Liver (tissue), 3 donors: Measurements from ENCODE around the gene PIEZO1.

ENCODE experiments used
- EGR1 ChIP-seq, 2 donors: IDR thresholded peaks; 2 replicates each; pipeline ENCODE4 v1.6.1; 2016 to 2018; ENCODE audit warnings: antibody characterized with exemption in 2 of 2, low read depth in 2 of 2
- FOXA1 ChIP-seq: IDR thresholded peaks from 2 replicates; pipeline ENCODE4 v1.6.1; 2016; ENCODE audit warnings: antibody characterized with exemption
- JUND ChIP-seq, 2 donors: IDR thresholded peaks; 2 replicates each; pipeline ENCODE4 v1.6.1; 2016; ENCODE audit warnings: antibody characterized with exemption in 2 of 2
- MAX ChIP-seq: IDR thresholded peaks from 2 replicates; pipeline ENCODE4 v1.6.1; 2016; ENCODE audit warnings: antibody characterized with exemption
- RAD21 ChIP-seq, 2 donors: IDR thresholded peaks; 2 replicates each; pipeline ENCODE4 v1.6.1; 2016; ENCODE audit warnings: antibody characterized with exemption in 2 of 2, mild to moderate bottlenecking in 2 of 2
- SP1 ChIP-seq: IDR thresholded peaks from 2 replicates; pipeline ENCODE4 v1.6.1; 2018; ENCODE audit warnings: antibody characterized with exemption, mild to moderate bottlenecking
- TAF1 ChIP-seq: conservative IDR thresholded peaks from 2 replicates; pipeline ENCODE4 v1.6.1; 2016; ENCODE audit warnings: antibody characterized with exemption, mild to moderate bottlenecking
- YY1 ChIP-seq: IDR thresholded peaks from 2 replicates; pipeline ENCODE4 v1.6.1; 2016; ENCODE audit warnings: antibody characterized with exemption, mild to moderate bottlenecking
- ZBTB33 ChIP-seq: IDR thresholded peaks from 2 replicates; pipeline ENCODE4 v1.6.1; 2016; ENCODE audit warnings: antibody characterized with exemption
- TF ChIP-seq, protein P1 (sequence below): fragments of 150-350 bp; IDR thresholded peaks from 2 replicates; pipeline ENCODE4 v1.5.1; 2017; ENCODE audit warnings: improper control_type of control experiment, low read depth, low read length; ENCODE audit not compliant: missing input control
- TF ChIP-seq, protein P2 (sequence below): IDR thresholded peaks from 2 replicates; pipeline ENCODE4 v1.6.1; 2016; ENCODE audit warnings: antibody characterized with exemption, mild to moderate bottlenecking
- TF ChIP-seq, protein P3 (sequence below): IDR thresholded peaks from 2 replicates; pipeline ENCODE4 v1.6.1; 2016; ENCODE audit warnings: antibody characterized with exemption
- donor health status: healthy.
- donor health status: healthy.

- TF ChIP-seq, protein P1, sequence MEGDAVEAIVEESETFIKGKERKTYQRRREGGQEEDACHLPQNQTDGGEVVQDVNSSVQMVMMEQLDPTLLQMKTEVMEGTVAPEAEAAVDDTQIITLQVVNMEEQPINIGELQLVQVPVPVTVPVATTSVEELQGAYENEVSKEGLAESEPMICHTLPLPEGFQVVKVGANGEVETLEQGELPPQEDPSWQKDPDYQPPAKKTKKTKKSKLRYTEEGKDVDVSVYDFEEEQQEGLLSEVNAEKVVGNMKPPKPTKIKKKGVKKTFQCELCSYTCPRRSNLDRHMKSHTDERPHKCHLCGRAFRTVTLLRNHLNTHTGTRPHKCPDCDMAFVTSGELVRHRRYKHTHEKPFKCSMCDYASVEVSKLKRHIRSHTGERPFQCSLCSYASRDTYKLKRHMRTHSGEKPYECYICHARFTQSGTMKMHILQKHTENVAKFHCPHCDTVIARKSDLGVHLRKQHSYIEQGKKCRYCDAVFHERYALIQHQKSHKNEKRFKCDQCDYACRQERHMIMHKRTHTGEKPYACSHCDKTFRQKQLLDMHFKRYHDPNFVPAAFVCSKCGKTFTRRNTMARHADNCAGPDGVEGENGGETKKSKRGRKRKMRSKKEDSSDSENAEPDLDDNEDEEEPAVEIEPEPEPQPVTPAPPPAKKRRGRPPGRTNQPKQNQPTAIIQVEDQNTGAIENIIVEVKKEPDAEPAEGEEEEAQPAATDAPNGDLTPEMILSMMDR, result no peak
- TF ChIP-seq SP1, result no peak
- no peak for TF ChIP-seq TAF1
- TF ChIP-seq YY1, result no peak
- TF ChIP-seq, protein P2, sequence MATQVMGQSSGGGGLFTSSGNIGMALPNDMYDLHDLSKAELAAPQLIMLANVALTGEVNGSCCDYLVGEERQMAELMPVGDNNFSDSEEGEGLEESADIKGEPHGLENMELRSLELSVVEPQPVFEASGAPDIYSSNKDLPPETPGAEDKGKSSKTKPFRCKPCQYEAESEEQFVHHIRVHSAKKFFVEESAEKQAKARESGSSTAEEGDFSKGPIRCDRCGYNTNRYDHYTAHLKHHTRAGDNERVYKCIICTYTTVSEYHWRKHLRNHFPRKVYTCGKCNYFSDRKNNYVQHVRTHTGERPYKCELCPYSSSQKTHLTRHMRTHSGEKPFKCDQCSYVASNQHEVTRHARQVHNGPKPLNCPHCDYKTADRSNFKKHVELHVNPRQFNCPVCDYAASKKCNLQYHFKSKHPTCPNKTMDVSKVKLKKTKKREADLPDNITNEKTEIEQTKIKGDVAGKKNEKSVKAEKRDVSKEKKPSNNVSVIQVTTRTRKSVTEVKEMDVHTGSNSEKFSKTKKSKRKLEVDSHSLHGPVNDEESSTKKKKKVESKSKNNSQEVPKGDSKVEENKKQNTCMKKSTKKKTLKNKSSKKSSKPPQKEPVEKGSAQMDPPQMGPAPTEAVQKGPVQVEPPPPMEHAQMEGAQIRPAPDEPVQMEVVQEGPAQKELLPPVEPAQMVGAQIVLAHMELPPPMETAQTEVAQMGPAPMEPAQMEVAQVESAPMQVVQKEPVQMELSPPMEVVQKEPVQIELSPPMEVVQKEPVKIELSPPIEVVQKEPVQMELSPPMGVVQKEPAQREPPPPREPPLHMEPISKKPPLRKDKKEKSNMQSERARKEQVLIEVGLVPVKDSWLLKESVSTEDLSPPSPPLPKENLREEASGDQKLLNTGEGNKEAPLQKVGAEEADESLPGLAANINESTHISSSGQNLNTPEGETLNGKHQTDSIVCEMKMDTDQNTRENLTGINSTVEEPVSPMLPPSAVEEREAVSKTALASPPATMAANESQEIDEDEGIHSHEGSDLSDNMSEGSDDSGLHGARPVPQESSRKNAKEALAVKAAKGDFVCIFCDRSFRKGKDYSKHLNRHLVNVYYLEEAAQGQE, result no peak
- no peak for TF ChIP-seq EGR1 (IDR thresholded peaks at IDR 0.05; ENCODE audit: low read depth in 2 of 2)
- no peak for TF ChIP-seq FOXA1
- TF ChIP-seq, protein P3, sequence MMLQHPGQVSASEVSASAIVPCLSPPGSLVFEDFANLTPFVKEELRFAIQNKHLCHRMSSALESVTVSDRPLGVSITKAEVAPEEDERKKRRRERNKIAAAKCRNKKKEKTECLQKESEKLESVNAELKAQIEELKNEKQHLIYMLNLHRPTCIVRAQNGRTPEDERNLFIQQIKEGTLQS, result no peak
- no peak for TF ChIP-seq MAX
- TF ChIP-seq JUND (IDR thresholded peaks at IDR 0.05), result no peak
- TF ChIP-seq RAD21 (IDR thresholded peaks at IDR 0.05), result no peak
- TF ChIP-seq ZBTB33, result no peak
These were observed 31.9 kb upstream of the PIEZO1 start for GRCh38 chr16:88816736-88817535.
